H1 (cell line): Measurements from ENCODE around the gene PNPLA8. TPM values are rescaled to one million over a fixed set of nuclear protein-coding genes. Genes with fewer than 3 reads are reported as not detected.
A peak's percentile ranks its signal among the peaks of the same experiment; 100 is the strongest.

Source experiments
- CTCF ChIA-PET: fragments of 300-600 bp; sonication (Branson Sonifier 250); formaldehyde crosslinking; loops from one replicate; lab custom pipeline; 2021; ENCODE audit not compliant: partially characterized antibody; lab: Charles Lee
- POLR2A ChIA-PET: fragments of 300-600 bp; sonication (Branson Sonifier 250); formaldehyde crosslinking; loops from one replicate; lab custom pipeline; 2021; ENCODE audit warnings: inconsistent platforms; ENCODE audit not compliant: partially characterized antibody; lab: Charles Lee
- DNase-seq, 2 experiments: peaks; one replicate each; pipeline versions ENCODE4 v3.0.0 to v3.0.0-alpha.2; 2010 to 2022; ENCODE audit warnings: low spot score in 2 of 2, low read depth in 1 of 2, mixed read lengths in 1 of 2
- FAIRE-seq: peaks from 2 replicates; lab custom pipeline; 2011; peaks lifted over from hg19 to GRCh38; lab: Jason Lieb, UNC
- H2AFZ ChIP-seq: 2 replicates; pipeline ENCODE4 v1.8.1; 2012; ENCODE audit warnings: low read length, inconsistent platforms
- H2AK5ac ChIP-seq: 2 replicates; pipeline ENCODE4 v1.6.1; 2013; ENCODE audit warnings: low read depth, low read length
- H2BK120ac ChIP-seq: replicated peaks from 2 replicates; pipeline ENCODE3; 2013; ENCODE audit warnings: low read depth, low read length, inconsistent platforms
- H2BK12ac ChIP-seq: 2 replicates; pipeline ENCODE4 v1.6.1; 2013; ENCODE audit warnings: low read depth, low read length
- H2BK15ac ChIP-seq: 2 replicates; pipeline ENCODE4 v1.6.1; 2013; ENCODE audit warnings: low read length
- H2BK20ac ChIP-seq: 2 replicates; pipeline ENCODE4 v1.6.1; 2013; ENCODE audit warnings: low read length
- H2BK5ac ChIP-seq: 2 replicates; pipeline ENCODE4 v1.6.1; 2013; ENCODE audit warnings: low read depth, low read length
- H3K14ac ChIP-seq: 2 replicates; pipeline ENCODE4 v1.6.1; 2013; ENCODE audit warnings: inconsistent platforms; ENCODE audit not compliant: insufficient read length
- H3K18ac ChIP-seq: 2 replicates; pipeline ENCODE4 v1.6.1; 2013; ENCODE audit warnings: low read length; ENCODE audit errors: extremely low read depth
- H3K23ac ChIP-seq: 2 replicates; pipeline ENCODE4 v1.6.1; 2013; ENCODE audit warnings: inconsistent platforms; ENCODE audit not compliant: insufficient read length
- H3K23me2 ChIP-seq: 2 replicates; pipeline ENCODE4 v1.6.1; 2013; ENCODE audit warnings: low read depth, low read length
- H3K27ac ChIP-seq: 2 replicates; pipeline ENCODE4 v1.6.1; 2011; ENCODE audit warnings: low read depth, low read length, inconsistent platforms
- H3K27me3 ChIP-seq, 4 experiments: replicated peaks in 1 of 4; 1 replicate in 1 of 4; 2 replicates in 3 of 4; pipeline versions ENCODE4 v1.6.1 to v1.8.1; 2011 to 2013; ENCODE audit warnings: low read length in 3 of 4, mild to moderate bottlenecking in 3 of 4, inconsistent platforms in 2 of 4, mixed read lengths in 2 of 4, moderate library complexity in 1 of 4; ENCODE audit not compliant: control insufficient read depth in 3 of 4, insufficient read depth in 3 of 4; ENCODE audit errors: extremely low read depth in 1 of 4
- H3K36me3 ChIP-seq, 4 experiments: 2 replicates each; pipeline versions ENCODE4 v1.6.1 to v1.8.1; 2011 to 2013; ENCODE audit warnings: mild to moderate bottlenecking in 4 of 4, low read length in 3 of 4, moderate library complexity in 2 of 4, control low read depth in 1 of 4, inconsistent platforms in 1 of 4; ENCODE audit not compliant: insufficient read depth in 4 of 4, control insufficient read depth in 2 of 4
- H3K4ac ChIP-seq: replicated peaks from 2 replicates; pipeline ENCODE3; 2013; ENCODE audit warnings: low read length, low read depth, mixed read lengths, inconsistent platforms; ENCODE audit not compliant: insufficient read length
- H3K4me1 ChIP-seq, 4 experiments: replicated peaks in 1 of 4; 1 replicate in 1 of 4; 2 replicates in 3 of 4; pipeline versions ENCODE4 v1.6.1 to v1.8.1; 2011 to 2013; ENCODE audit warnings: low read length in 3 of 4, inconsistent platforms in 2 of 4, mixed read lengths in 1 of 4; ENCODE audit not compliant: insufficient read depth in 4 of 4, control insufficient read depth in 3 of 4
- H3K4me2 ChIP-seq, 2 experiments: 2 replicates each; pipeline versions ENCODE4 v1.6.1 to v1.8.1; 2011 to 2013; ENCODE audit warnings: low read depth in 2 of 2, low read length in 2 of 2, control low read depth in 1 of 2, inconsistent platforms in 1 of 2, mild to moderate bottlenecking in 1 of 2; ENCODE audit not compliant: insufficient read depth in 1 of 2
- H3K4me3 ChIP-seq, 4 experiments: fragments of 200-600, 300-600 bp in 1 of 4; sonication (generic), shearing (Covaris generic), sonication (Bioruptor Twin) in 1 of 4; 2 replicates each; pipeline versions ENCODE4 v1.5.1 to v1.8.1; 2011 to 2016; ENCODE audit warnings: low read length in 4 of 4, low read depth in 3 of 4, control low read depth in 2 of 4, inconsistent platforms in 2 of 4, mild to moderate bottlenecking in 2 of 4, mixed read lengths in 1 of 4, moderate library complexity in 1 of 4; ENCODE audit not compliant: insufficient read depth in 2 of 4; ENCODE audit errors: extremely low read depth in 1 of 4
- H3K56ac ChIP-seq: replicated peaks from 2 replicates; pipeline ENCODE3; 2013; ENCODE audit warnings: low read depth, mild to moderate bottlenecking, mixed read lengths, low read length, inconsistent platforms; ENCODE audit not compliant: insufficient read length
- H3K79me1 ChIP-seq: 2 replicates; pipeline ENCODE4 v1.6.1; 2013; ENCODE audit warnings: low read depth, low read length, control low read depth
- H3K79me2 ChIP-seq, 2 experiments: 2 replicates each; pipeline versions ENCODE4 v1.6.1 to v1.8.1; 2012 to 2013; ENCODE audit warnings: low read length in 2 of 2, mild to moderate bottlenecking in 2 of 2, inconsistent platforms in 1 of 2; ENCODE audit not compliant: insufficient read depth in 2 of 2, control insufficient read depth in 1 of 2
- H3K9ac ChIP-seq, 4 experiments: replicated peaks in 1 of 4; 1 replicate in 1 of 4; 2 replicates in 3 of 4; pipeline versions ENCODE4 v1.6.1 to v1.8.1; 2011 to 2013; ENCODE audit warnings: low read depth in 3 of 4, low read length in 3 of 4, control low read depth in 2 of 4, mild to moderate bottlenecking in 2 of 4, moderate library complexity in 2 of 4, inconsistent platforms in 1 of 4; ENCODE audit errors: extremely low read depth in 1 of 4
- H3K9me3 ChIP-seq, 2 experiments: 2 replicates each; pipeline versions ENCODE4 v1.6.1 to v1.8.1; 2012 to 2013; ENCODE audit warnings: mild to moderate bottlenecking in 2 of 2, moderate library complexity in 2 of 2, control low read depth in 1 of 2, inconsistent platforms in 1 of 2, low read depth in 1 of 2, low read length in 1 of 2, mixed read lengths in 1 of 2; ENCODE audit not compliant: insufficient read depth in 2 of 2
- H4K20me1 ChIP-seq, 2 experiments: replicated peaks in 1 of 2; 2 replicates each; pipeline versions ENCODE3 to v1.8.1; 2011 to 2013; ENCODE audit warnings: inconsistent platforms in 2 of 2, low read length in 2 of 2, mild to moderate bottlenecking in 1 of 2; ENCODE audit not compliant: insufficient read depth in 2 of 2, control insufficient read depth in 1 of 2
- H4K5ac ChIP-seq: 2 replicates; pipeline ENCODE4 v1.6.1; 2013; ENCODE audit warnings: low read length, low read depth, mixed read lengths, inconsistent platforms; ENCODE audit not compliant: insufficient read length
- H4K8ac ChIP-seq: 2 replicates; pipeline ENCODE4 v1.8.0; 2013; ENCODE audit warnings: mild to moderate bottlenecking, moderate library complexity, low read length, inconsistent platforms; ENCODE audit not compliant: insufficient read depth; ENCODE audit errors: extremely low read depth
- H4K91ac ChIP-seq: replicated peaks from 2 replicates; pipeline ENCODE3; 2013; ENCODE audit warnings: low read length, mixed read lengths, inconsistent platforms; ENCODE audit not compliant: insufficient read length
- CBX5 ChIP-seq: fragments of 300-800, 300-1000 bp; sonication (generic); IDR thresholded peaks from 2 replicates; pipeline ENCODE4 v1.7.1; 2016; ENCODE audit warnings: antibody characterized with exemption, low read length, low read depth
- CTBP2 ChIP-seq: IDR thresholded peaks from 2 replicates; pipeline ENCODE4 v1.7.0; 2011; ENCODE audit warnings: borderline replicate concordance, mild to moderate bottlenecking, moderate library complexity, mixed read lengths, low read length; ENCODE audit not compliant: insufficient read depth, insufficient read length
- CTCF ChIP-seq, 3 experiments: IDR thresholded peaks; 1 replicate in 2 of 3; 2 replicates in 1 of 3; pipeline versions ENCODE4 v1.5.1 to v1.6.1; 2011; ENCODE audit warnings: low read length in 3 of 3, mild to moderate bottlenecking in 3 of 3, inconsistent platforms in 2 of 3, low read depth in 1 of 3, moderate library complexity in 1 of 3; ENCODE audit not compliant: insufficient read depth in 1 of 3; ENCODE audit errors: control extremely low read depth in 1 of 3
- WGBS, 2 experiments: shearing (Covaris generic) in 1 of 2; methylation state at CpG; one replicate each; pipeline versions ENCODE4 v1.1.6 to v1.1.7; 2013 to 2015; ENCODE audit warnings: low lambda C conversion rate in 2 of 2, mixed read lengths in 2 of 2, inconsistent platforms in 1 of 2, low coverage in 1 of 2, missing lambda C conversion rate in 1 of 2; ENCODE audit not compliant: insufficient replicate concordance in 2 of 2, insufficient coverage in 1 of 2, insufficient read length in 1 of 2; ENCODE audit errors: extremely low coverage in 1 of 2, missing lambda C conversion rate in 1 of 2; 5-methylcytosine and 5-hydroxymethylcytosine counted together
- polyA plus RNA-seq, 7 experiments: library from polyadenylated mRNA; depleted of rRNA in 3 of 7; stranded (reverse) in 5 of 7; unstranded in 2 of 7; fragments of >200 nt in 5 of 7; fragments of 200-250 nt in 2 of 7; gene quantifications; 1 replicate in 5 of 7; 2 replicates in 1 of 7; 4 replicates in 1 of 7; pipeline versions ENCODE4 v1.2.1 to v1.2.3, GENCODE V29; 2011 to 2013; ENCODE audit warnings: missing spikeins in 2 of 7, mixed read lengths in 2 of 7
- total RNA-seq: library from RNA; stranded (reverse); fragmentation: NEBNext Ultra II Directional; extraction: Animal tissue kit (Norgen Biotek cat#: 25700); gene quantifications from 2 replicates; pipeline ENCODE4 v1.2.1, GENCODE V29; 2021

PNPLA8 gene
- total and polyA plus RNA-seq, 2 of the 8 experiments (the other 6 are each of a cell fraction or from before 2014, with no cell fraction given), result 3.8 to 11.2 TPM

- FAIRE-seq, result no peak
- no peak for DNase-seq
- no peak overlapping the region for H2AFZ ChIP-seq
- no peak overlapping the region for H2AK5ac ChIP-seq
- no peak overlapping the region for H3K23ac ChIP-seq
- peaks cover 4% of the 10 kb centered on the region; the same call in 1 of the 2 replicates for H3K23me2 ChIP-seq
- WGBS, 2 experiments, result 96% methylated on average over 6 of the region's 6 CpGs; no CpG with 5 or more reads in 1 of the 2 experiments
- H3K4me2 ChIP-seq, result no peak overlapping the region
- no peak overlapping the region for H3K18ac ChIP-seq
- H3K36me3 ChIP-seq, result no peaks in the 10 kb centered on the region
- no peak overlapping the region for H2BK20ac ChIP-seq
- H3K4me3 ChIP-seq, result no peak overlapping the region
- peaks cover 0 to 2% (median under 1%) of the 10 kb centered on the region in 4 experiments; a peak in 2 of 7 replicates for H3K4me1 ChIP-seq
- no peak overlapping the region for H3K27ac ChIP-seq
- no peak overlapping the region for H4K8ac ChIP-seq
- ChIA-PET POLR2A (interaction anchor here (1.4 to 2.0 kb wide), 2 partner anchors 13 to 42 kb away, joined by 3 to 5 read pairs; partner anchors contain the start of genes DNAJB9 and THAP5), CTCF (no interaction called here)
- 0 out of 2 replicates have a peak, but pooled peaks cover 2% of the 10 kb centered on the region for H3K79me1 ChIP-seq
- peaks cover 0 to 21% of the 10 kb centered on the region in 2 experiments; a peak in 2 of 4 replicates for H3K79me2 ChIP-seq
- H3K56ac ChIP-seq, result no peak overlapping the region
- TF ChIP-seq CBX5 (no peak), CTCF (IDR thresholded peaks at IDR 0.05; ENCODE audit: control extremely low read depth in 1 of 3, insufficient read depth in 1 of 3, low read depth in 1 of 3, low read length in 3 of 3) (no peak), CTBP2 (no peak)
- no peak overlapping the region for H3K14ac ChIP-seq
- H4K91ac ChIP-seq, result no peak overlapping the region
- no peaks in the 10 kb centered on the region for H4K20me1 ChIP-seq
- H2BK5ac ChIP-seq, result no peak overlapping the region
- H3K9me3 ChIP-seq, result no peaks in the 10 kb centered on the region
- H2BK120ac ChIP-seq, result no peak overlapping the region
- no peak overlapping the region for H4K5ac ChIP-seq
- no peak overlapping the region; a peak in 1 of 7 replicates for H3K9ac ChIP-seq
- H2BK12ac ChIP-seq, result no peak overlapping the region
- no peak overlapping the region for H3K4ac ChIP-seq
- H2BK15ac ChIP-seq, result peak overlapping the region; percentile 25; the same call in 1 of the 2 replicates
- no peaks in the 10 kb centered on the region for H3K27me3 ChIP-seq
Observed at GRCh38 chr7:108528183-108528712, 2.3 kb upstream of the PNPLA8 start.
